Smooth muscle cell of the coronary artery (primary cell): ENCODE measurements around the gene FPR3. TPM values are rescaled to one million over a fixed set of nuclear protein-coding genes. Genes with fewer than 3 reads are reported as not detected.

Source experiments
- total RNA-seq: library from RNA; depleted of rRNA; stranded (reverse); fragments of >200 nt; gene quantifications from 2 replicates; pipeline ENCODE4 v1.2.3, GENCODE V29; 2014; ENCODE audit warnings: low replicate concordance

FPR3 gene
- total RNA-seq, result 0.23 TPM in 1 of 2 replicates, not detected in the other

DNA sequence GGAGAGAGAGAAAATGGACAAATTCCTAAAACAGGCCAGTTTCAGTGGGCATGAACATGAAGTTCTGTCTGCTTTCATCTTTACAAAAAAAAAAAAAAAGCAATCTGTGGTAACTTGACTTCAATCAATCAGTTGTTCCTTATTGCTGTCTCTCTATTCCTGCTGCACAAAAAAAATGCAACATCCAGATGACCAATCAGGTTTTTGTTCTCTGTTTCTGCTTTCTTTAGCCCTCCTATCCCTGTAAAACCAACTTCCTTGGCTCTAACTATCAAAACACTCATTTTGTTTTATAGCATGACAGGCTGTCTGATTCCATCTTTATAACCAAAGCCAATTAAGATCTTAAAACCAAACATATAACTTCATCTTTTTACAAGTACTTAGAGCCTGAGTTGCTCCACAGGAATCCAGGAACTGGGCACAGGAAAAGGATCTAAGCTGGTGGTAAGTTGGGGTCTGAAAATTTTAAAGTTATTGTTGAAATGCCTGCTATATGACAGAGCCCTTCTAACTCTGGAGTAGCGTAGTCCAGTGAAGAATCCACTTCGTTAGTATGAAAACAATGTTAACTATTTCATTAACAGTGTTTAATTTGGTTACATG lies at the start of gene FPR3:
Gene FPR3, plus strand, starts transcription at position 273 of the 606 bp plus-strand sequence. CDS start 28,592 bp downstream, outside the sequence.

DNA sequence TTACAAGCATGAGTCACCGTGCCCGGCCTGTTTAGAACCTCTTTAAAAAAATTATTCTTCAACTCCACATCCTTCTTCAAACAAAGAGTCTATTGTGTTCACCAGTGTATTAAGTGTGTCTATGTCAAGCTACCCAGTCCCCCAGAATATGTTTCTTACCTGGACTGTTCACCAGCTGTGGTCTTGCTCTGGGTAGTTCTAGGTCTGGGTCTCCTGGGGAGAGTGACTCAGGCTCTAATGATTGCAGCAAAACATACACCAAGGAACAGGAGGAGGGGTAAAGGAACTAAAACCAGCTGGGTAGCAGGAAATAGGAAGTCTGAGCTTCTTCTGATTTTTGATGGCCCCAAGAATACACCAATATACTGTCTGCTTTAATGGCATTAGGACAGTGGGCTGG lies 43.3 kb upstream of the FPR3 start, which contains the start of gene FPR1:
Gene FPR1, minus strand, starts transcription at position 224 of the 400 bp plus-strand sequence. CDS start 4,884 bp downstream, outside the sequence.

GRCh38 chr19:51760697-51761356 lies 34.1 kb upstream of the FPR3 start, which contains the start of gene FPR2:
Gene FPR2 (plus strand): TSS chr19:51761180. CDS start chr19:51768659, 7,479 bp downstream.

Other genes with a start within 250 kb of the FPR3 start
- gene ZNF175, start 223.9 kb upstream of the FPR3 start, total RNA-seq, result 2.1 and 11.2 TPM in 2 replicates
- gene SIGLEC5, start 164.8 kb upstream of the FPR3 start, total RNA-seq, result not detected in 2 replicates
- not detected in 2 replicates for gene SIGLEC14, start 148.3 kb upstream of the FPR3 start, total RNA-seq
- gene SPACA6, start 101.8 kb upstream of the FPR3 start, total RNA-seq, result 8.5 and 12.8 TPM in 2 replicates
- 0.08 and 0.23 TPM in 2 replicates for gene HAS1, start 71.2 kb upstream of the FPR3 start, total RNA-seq
- 0.47 TPM in 1 of 2 replicates, not detected in the other for gene FPR1, start 43.3 kb upstream of the FPR3 start, total RNA-seq
- not detected in 2 replicates for gene FPR2, start 34.0 kb upstream of the FPR3 start, total RNA-seq
- 7.1 and 8.7 TPM in 2 replicates for gene ZNF577, start 92.8 kb downstream of the FPR3 start, total RNA-seq
- gene ZNF649, start 109.9 kb downstream of the FPR3 start, total RNA-seq, result 4.9 and 8.1 TPM in 2 replicates
- 5.6 and 8.1 TPM in 2 replicates for gene ZNF613, start 132.3 kb downstream of the FPR3 start, total RNA-seq
- 8.0 and 14.3 TPM in 2 replicates for gene ZNF350, start 191.7 kb downstream of the FPR3 start, total RNA-seq
- 10.7 and 17.6 TPM in 2 replicates for gene ZNF615, start 213.1 kb downstream of the FPR3 start, total RNA-seq
- 6.8 and 10.9 TPM in 2 replicates for gene ZNF614, start 233.2 kb downstream of the FPR3 start, total RNA-seq